Central memory CD8-positive, alpha-beta T cell (primary cell): ENCODE data around the gene C12orf57.
A peak's percentile ranks its signal among the peaks of the same experiment; 100 is the strongest.

ENCODE experiments used
- ATAC-seq: fragments of 150-1000 bp; cut with Tn5 transposase; replicated peaks from 2 replicates; pipeline ENCODE4 v1.10.0; 2022; ENCODE audit warnings: mild to moderate bottlenecking, moderate FRiP score, moderate number of reproducible peaks; ENCODE audit not compliant: poor library complexity, severe bottlenecking; ENCODE audit errors: extremely low read depth
- DNase-seq, 2 donors: peaks; one replicate each; pipeline ENCODE4 v3.0.0; 2021; ENCODE audit warnings: low spot score in 2 of 2
- H3K27ac Mint-ChIP-seq: one replicate; pipeline ENCODE4 v1.8.0; 2022; ENCODE audit warnings: low read depth, mild to moderate bottlenecking, moderate library complexity, mixed read lengths
- H3K27me3 Mint-ChIP-seq: one replicate; pipeline ENCODE4 v1.8.0; 2022; ENCODE audit warnings: mixed read lengths
- H3K36me3 Mint-ChIP-seq: one replicate; pipeline ENCODE4 v1.8.0; 2022; ENCODE audit warnings: mild to moderate bottlenecking, moderate library complexity, mixed read lengths; ENCODE audit not compliant: insufficient read depth
- H3K4me1 Mint-ChIP-seq: one replicate; pipeline ENCODE4 v1.8.0; 2022; ENCODE audit warnings: mixed read lengths
- H3K4me3 Mint-ChIP-seq: one replicate; pipeline ENCODE4 v1.8.0; 2022; ENCODE audit warnings: mild to moderate bottlenecking, moderate library complexity, mixed read lengths
- H3K9me3 Mint-ChIP-seq: one replicate; pipeline ENCODE4 v1.8.0; 2022; ENCODE audit warnings: mixed read lengths

Gene C12orf57

GRCh38 chr12:6923851-6924250 is 20.0 kb upstream of the C12orf57 start:
- Mint-ChIP-seq H3K4me3 (peak overlapping the region; percentile 58), H3K9me3 (no peaks in the 10 kb centered on the region), H3K27ac (no peak overlapping the region), H3K36me3 (peaks cover 30% of the 10 kb centered on the region), H3K4me1 (peaks cover 28% of the 10 kb centered on the region), H3K27me3 (no peaks in the 10 kb centered on the region)
- ATAC-seq = no peak
- no peak for DNase-seq

- Mint-ChIP-seq H3K27ac (peak overlapping the region; percentile 12), H3K36me3 (peaks cover 21% of the 10 kb centered on the region), H3K9me3 (no peaks in the 10 kb centered on the region), H3K4me3 (peak overlapping the region; percentile 58), H3K4me1 (peaks cover 41% of the 10 kb centered on the region), H3K27me3 (no peaks in the 10 kb centered on the region)
- DNase-seq (no peak), ATAC-seq (no peak)
Observed at GRCh38 chr12:6925239-6925539, 18.6 kb upstream of the C12orf57 start.

GRCh38 chr12:6925540-6926279 is 18.1 kb upstream of the C12orf57 start:
- H3K27me3 Mint-ChIP-seq = no peaks in the 10 kb centered on the region

GRCh38 chr12:6927379-6928021 is 16.3 kb upstream of the C12orf57 start, which contains the start of gene ATN1:
Gene ATN1, plus strand, starts transcription at chr12:6927959. Its CDS starts 6,043 bp downstream, at chr12:6934002.
- no peak for DNase-seq
- no peaks in the 10 kb centered on the region for H3K27me3 Mint-ChIP-seq
- no peaks in the 10 kb centered on the region for H3K9me3 Mint-ChIP-seq
- H3K27ac Mint-ChIP-seq = peak within 1 kb of the TSS; percentile 90
- peak within 1 kb of the TSS; percentile 83 for H3K4me3 Mint-ChIP-seq
- H3K4me1 Mint-ChIP-seq = peaks cover 51% of the 10 kb centered on the region
- peaks cover 12% of the 10 kb centered on the region for H3K36me3 Mint-ChIP-seq
- no peak for ATAC-seq

More at GRCh38 chr12:6925540-6926279, 18.1 kb upstream of the C12orf57 start:
- Mint-ChIP-seq H3K4me3 (peak overlapping the region; percentile 83), H3K4me1 (peaks cover 45% of the 10 kb centered on the region), H3K36me3 (peaks cover 21% of the 10 kb centered on the region), H3K27ac (peak overlapping the region; percentile 12), H3K9me3 (no peaks in the 10 kb centered on the region)
- DNase-seq = no peak
- ATAC-seq = no peak

- no peaks in the 10 kb centered on the region for H3K27me3 Mint-ChIP-seq
Observed at GRCh38 chr12:6928022-6928702, 15.7 kb upstream of the C12orf57 start.

GRCh38 chr12:6928703-6929407 is 15.0 kb upstream of the C12orf57 start:
- Mint-ChIP-seq H3K4me3 (peak overlapping the region; percentile 82), H3K9me3 (no peaks in the 10 kb centered on the region), H3K27ac (peak overlapping the region; percentile 90), H3K36me3 (peaks cover 13% of the 10 kb centered on the region), H3K27me3 (no peaks in the 10 kb centered on the region), H3K4me1 (peaks cover 56% of the 10 kb centered on the region)
- ATAC-seq (no peak), DNase-seq (no peak)

More at GRCh38 chr12:6928022-6928702, 15.7 kb upstream of the C12orf57 start:
- H3K36me3 Mint-ChIP-seq = peaks cover 15% of the 10 kb centered on the region
- no peaks in the 10 kb centered on the region for H3K9me3 Mint-ChIP-seq
- peak; percentile 31 for ATAC-seq
- peak overlapping the region; percentile 83 for H3K4me3 Mint-ChIP-seq
- H3K4me1 Mint-ChIP-seq = peaks cover 54% of the 10 kb centered on the region
- peak overlapping the region; percentile 90 for H3K27ac Mint-ChIP-seq
- DNase-seq = no peak

GRCh38 chr12:6929466-6930452 is 14.1 kb upstream of the C12orf57 start:
- DNase-seq = no peak
- Mint-ChIP-seq H3K4me3 (peak overlapping the region; percentile 82), H3K27me3 (no peaks in the 10 kb centered on the region), H3K4me1 (peaks cover 54% of the 10 kb centered on the region), H3K36me3 (peaks cover 9% of the 10 kb centered on the region), H3K27ac (peak overlapping the region; percentile 90), H3K9me3 (no peaks in the 10 kb centered on the region)
- ATAC-seq = no peak

GRCh38 chr12:6932766-6933165 is 11.1 kb upstream of the C12orf57 start:
- Mint-ChIP-seq H3K4me3 (no peak overlapping the region), H3K27ac (no peak overlapping the region), H3K4me1 (peaks cover 59% of the 10 kb centered on the region), H3K36me3 (peaks cover 7% of the 10 kb centered on the region), H3K9me3 (no peaks in the 10 kb centered on the region), H3K27me3 (no peaks in the 10 kb centered on the region)
- no peak for DNase-seq
- ATAC-seq = no peak

- no peak overlapping the region for H3K4me3 Mint-ChIP-seq
- peaks cover 10% of the 10 kb centered on the region for H3K36me3 Mint-ChIP-seq
- ATAC-seq (no peak), DNase-seq (no peak)
- no peaks in the 10 kb centered on the region for H3K9me3 Mint-ChIP-seq
- H3K4me1 Mint-ChIP-seq = peaks cover 60% of the 10 kb centered on the region
- H3K27me3 Mint-ChIP-seq = no peaks in the 10 kb centered on the region
- peak overlapping the region; percentile 26 for H3K27ac Mint-ChIP-seq
Observed at GRCh38 chr12:6934110-6934509, 9.7 kb upstream of the C12orf57 start.

GRCh38 chr12:6935371-6936193 is 8.2 kb upstream of the C12orf57 start:
- Mint-ChIP-seq H3K4me1 (peaks cover 49% of the 10 kb centered on the region), H3K9me3 (no peaks in the 10 kb centered on the region), H3K4me3 (peak overlapping the region; percentile 78), H3K27ac (peak overlapping the region; percentile 86), H3K36me3 (peaks cover 10% of the 10 kb centered on the region), H3K27me3 (no peaks in the 10 kb centered on the region)
- DNase-seq = no peak
- no peak for ATAC-seq

GRCh38 chr12:6936194-6936635 is 7.6 kb upstream of the C12orf57 start:
- peak overlapping the region; percentile 78 for H3K4me3 Mint-ChIP-seq
- H3K36me3 Mint-ChIP-seq = peaks cover 10% of the 10 kb centered on the region
- no peaks in the 10 kb centered on the region for H3K27me3 Mint-ChIP-seq
- DNase-seq (no peak), ATAC-seq (no peak)
- H3K9me3 Mint-ChIP-seq = no peaks in the 10 kb centered on the region
- H3K4me1 Mint-ChIP-seq = peaks cover 49% of the 10 kb centered on the region
- H3K27ac Mint-ChIP-seq = peak overlapping the region; percentile 86
